Rectal smooth muscle tissue (tissue), 1 donor: Measurements from ENCODE around the gene PRKCZ.
A peak's percentile ranks its signal among the peaks of the same experiment; 100 is the strongest.

ENCODE experiments used
- H3K27ac ChIP-seq: one replicate; pipeline ENCODE4 v1.7.0; 2013; ENCODE audit warnings: low read depth, low read length, inconsistent platforms
- H3K27me3 ChIP-seq: one replicate; pipeline ENCODE4 v1.7.0; 2013; ENCODE audit warnings: low read length; ENCODE audit not compliant: control insufficient read depth, insufficient read depth
- H3K36me3 ChIP-seq: one replicate; pipeline ENCODE4 v1.7.0; 2013; ENCODE audit warnings: low read length; ENCODE audit not compliant: control insufficient read depth, insufficient read depth
- H3K4me1 ChIP-seq: one replicate; pipeline ENCODE4 v1.7.0; 2013; ENCODE audit warnings: low read length; ENCODE audit not compliant: control insufficient read depth, insufficient read depth
- H3K4me3 ChIP-seq: one replicate; pipeline ENCODE4 v1.7.0; 2013; ENCODE audit warnings: low read length
- H3K9ac ChIP-seq: one replicate; pipeline ENCODE4 v1.7.0; 2013; ENCODE audit warnings: low read length

Gene PRKCZ

DNA sequence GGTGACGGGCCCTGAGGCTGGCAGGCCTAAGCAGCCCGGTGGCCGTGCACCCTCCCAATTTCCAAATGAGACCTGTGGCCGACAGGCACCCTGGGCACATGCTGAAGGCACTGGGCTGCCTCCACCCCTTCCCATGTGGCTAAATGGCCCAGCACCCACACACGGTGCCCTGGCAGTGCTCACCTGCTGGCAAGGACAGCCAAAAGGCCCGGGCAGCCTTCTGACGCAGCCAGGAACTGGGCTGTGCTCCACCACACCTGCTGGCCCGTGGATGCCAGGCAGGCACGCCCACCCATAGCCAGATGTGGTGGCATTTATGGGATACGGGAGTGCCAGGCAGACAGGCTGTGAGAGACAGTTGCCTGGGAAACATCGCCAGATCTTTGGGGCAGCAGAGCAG, 148.4 kb downstream of the PRKCZ start:
- no peak overlapping the region for H3K9ac ChIP-seq
- peak overlapping the region; percentile 72 for H3K27ac ChIP-seq
- H3K27me3 ChIP-seq = no peaks in the 10 kb centered on the region
- H3K4me3 ChIP-seq = peak overlapping the region; percentile 22
- peaks cover 16% of the 10 kb centered on the region for H3K4me1 ChIP-seq
- H3K36me3 ChIP-seq = no peaks in the 10 kb centered on the region

DNA sequence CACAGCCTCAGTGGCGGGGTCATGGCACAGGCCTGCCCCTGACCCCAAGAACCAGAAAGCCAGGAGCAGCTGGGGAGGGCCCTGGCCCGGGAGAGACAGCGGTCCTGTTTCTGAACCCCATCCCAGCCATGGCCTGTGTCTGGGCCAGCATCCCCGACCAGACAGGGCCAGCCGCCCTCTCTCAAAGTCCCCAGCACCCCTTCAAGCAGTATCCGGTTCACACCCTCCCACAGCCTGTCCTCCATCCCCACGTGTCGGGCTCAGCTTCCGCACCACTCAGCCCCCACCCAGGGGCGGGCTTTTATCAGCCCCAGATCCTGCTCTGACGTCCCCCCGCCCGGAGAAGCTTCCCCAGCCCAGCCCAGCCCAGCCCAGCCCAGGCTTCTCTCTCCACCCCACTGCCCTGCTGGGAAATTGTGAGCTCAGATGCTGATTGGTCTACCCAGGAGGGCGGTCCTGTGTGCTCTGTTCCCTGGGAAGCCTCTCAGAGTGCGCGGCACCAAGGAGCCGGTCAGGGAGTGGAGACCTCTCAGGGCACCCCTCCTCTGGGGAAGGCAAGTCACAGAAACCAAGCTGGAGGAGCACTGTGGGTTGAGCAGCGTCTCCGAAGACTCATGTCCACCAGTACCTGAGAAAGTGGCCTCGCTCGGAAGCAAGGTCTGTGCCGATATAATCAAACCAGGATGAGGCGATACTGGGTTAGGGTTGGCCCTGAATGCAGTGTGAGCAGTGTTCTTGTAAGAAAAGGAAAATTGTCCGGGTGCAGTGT, 149.0 kb downstream of the PRKCZ start:
- H3K36me3 ChIP-seq = no peaks in the 10 kb centered on the region
- peaks cover 17% of the 10 kb centered on the region for H3K4me1 ChIP-seq
- H3K27ac ChIP-seq = peak overlapping the region; percentile 72
- peak overlapping the region; percentile 20 for H3K9ac ChIP-seq
- H3K27me3 ChIP-seq = no peaks in the 10 kb centered on the region
- H3K4me3 ChIP-seq = peak overlapping the region; percentile 67

DNA sequence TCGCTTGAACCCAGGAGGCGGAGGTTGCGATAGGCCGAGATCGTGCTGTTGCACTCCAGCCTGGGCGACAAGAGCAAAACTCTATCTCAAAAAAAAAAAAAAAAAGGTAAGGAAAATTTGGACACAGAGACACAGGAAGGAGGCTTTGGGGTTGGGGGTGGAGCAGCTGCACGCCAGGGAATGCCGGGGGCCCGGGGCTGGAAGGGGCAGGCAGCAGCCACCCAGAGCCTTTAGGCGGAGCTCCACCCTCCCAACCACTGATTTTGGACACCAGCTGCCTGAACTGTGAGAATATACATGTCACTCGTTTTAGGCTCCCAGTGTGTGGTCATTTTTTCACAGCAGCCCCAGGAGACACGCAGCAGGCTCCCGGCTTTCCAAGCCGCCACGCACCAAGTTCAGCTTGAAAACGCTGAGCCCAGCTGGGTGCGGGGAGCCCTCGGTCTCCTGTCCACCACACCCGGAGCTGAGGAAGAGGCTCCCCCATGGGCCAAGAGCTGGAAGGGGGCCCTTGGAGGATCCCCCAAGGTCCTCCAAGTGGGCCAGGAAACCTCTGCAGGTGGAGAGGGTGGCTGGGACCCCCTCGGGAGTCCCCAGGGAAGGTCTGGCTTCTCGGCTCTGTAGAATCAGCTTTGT, 150.2 kb downstream of the PRKCZ start:
- Histone ChIP-seq H3K27me3 (no peaks in the 10 kb centered on the region), H3K36me3 (no peaks in the 10 kb centered on the region), H3K9ac (no peak overlapping the region), H3K4me1 (peaks cover 14% of the 10 kb centered on the region), H3K27ac (no peak overlapping the region), H3K4me3 (no peak overlapping the region)

DNA sequence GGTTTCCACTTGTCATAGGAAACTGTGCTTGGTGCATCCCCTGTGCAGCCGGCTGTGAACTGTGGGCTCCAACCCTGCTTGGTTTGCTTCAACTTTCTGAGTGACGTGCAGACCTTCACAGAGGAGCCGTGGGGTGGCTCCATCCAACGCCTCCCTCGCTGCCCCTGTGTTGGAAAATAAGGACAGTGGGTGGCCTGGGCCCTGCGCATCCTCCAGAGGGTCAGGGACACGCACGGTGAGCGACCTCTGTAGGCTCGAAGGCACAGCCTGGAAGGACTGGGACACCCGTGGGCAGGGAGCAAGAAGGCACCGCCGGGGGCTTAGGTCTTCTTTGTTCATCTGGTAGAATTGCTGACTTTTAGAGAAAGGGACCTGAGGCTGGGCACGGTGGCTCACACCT, 150.9 kb downstream of the PRKCZ start:
- Histone ChIP-seq H3K4me1 (peaks cover 20% of the 10 kb centered on the region), H3K36me3 (no peaks in the 10 kb centered on the region), H3K27me3 (no peaks in the 10 kb centered on the region), H3K27ac (no peak overlapping the region), H3K4me3 (no peak overlapping the region), H3K9ac (no peak overlapping the region)

DNA sequence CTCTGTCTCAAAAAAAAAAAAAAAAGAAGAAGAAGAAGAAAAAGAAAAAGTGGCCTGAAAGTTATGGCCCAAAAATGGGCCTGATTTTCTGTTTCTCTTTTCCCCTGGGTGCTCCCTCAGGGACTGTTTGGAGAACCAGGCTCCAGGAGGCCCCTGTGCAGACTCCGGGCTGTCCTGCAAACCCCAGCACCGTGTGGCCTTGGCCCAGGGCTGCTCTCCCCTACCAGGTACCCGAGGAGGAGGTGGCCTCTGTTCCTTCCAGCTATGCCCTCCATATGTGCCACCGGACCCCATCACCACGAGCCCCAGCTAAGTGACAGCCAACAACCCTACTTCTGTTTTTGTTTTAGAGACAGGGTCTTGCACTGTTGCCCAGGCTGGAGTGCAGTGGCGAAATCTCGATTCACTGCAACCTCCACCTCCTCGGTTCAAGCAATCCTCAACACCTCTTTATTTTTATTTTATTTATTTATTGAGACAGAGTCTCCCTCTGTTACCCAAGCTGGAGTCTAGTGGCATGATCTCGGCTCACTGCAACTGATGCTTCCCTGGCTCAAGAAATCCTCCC, 151.9 kb downstream of the PRKCZ start:
- H3K4me3 ChIP-seq = no peak overlapping the region
- peaks cover 24% of the 10 kb centered on the region for H3K4me1 ChIP-seq
- no peak overlapping the region for H3K27ac ChIP-seq
- H3K27me3 ChIP-seq = no peaks in the 10 kb centered on the region
- no peak overlapping the region for H3K9ac ChIP-seq
- no peaks in the 10 kb centered on the region for H3K36me3 ChIP-seq

DNA sequence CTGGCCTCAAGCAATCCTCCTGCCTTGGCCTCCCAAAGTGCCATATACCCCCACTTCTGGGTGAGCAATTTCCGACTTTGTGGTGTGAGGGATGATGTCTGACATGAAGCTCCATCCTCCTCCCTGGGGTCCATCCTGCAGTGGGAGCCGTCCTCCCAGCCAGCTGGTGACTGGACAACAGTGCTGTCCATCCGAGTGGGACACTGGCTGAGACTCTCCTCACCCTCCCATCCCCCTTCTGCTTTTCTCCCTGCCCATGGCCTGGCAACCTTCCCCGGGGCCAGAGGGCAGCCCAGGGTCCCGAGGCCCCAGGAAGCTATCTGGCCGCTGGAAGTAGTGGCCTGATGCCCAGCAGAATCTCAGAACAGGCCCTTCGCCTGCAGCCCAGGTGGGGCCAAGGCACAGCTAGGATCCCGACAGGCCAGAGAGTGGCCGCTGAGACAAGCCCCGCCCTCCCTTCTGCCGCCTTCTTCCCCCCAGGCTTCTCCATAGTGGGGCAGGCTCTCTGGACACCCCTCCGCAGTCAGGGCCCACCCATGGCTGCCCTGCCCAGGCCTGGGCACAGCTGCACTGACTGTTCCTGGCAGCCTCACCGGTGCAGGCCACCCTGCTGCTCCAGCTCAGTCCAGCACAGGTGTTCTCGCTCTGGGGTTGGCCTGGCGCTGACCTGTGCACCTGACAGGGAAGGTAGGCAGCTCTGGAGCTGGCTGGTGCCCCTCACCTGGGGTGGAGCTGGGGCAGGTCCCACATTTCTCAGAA, 152.8 kb downstream of the PRKCZ start:
- Histone ChIP-seq H3K27ac (no peak overlapping the region), H3K36me3 (no peaks in the 10 kb centered on the region), H3K9ac (no peak overlapping the region), H3K4me3 (no peak overlapping the region), H3K4me1 (peaks cover 33% of the 10 kb centered on the region), H3K27me3 (no peaks in the 10 kb centered on the region)

DNA sequence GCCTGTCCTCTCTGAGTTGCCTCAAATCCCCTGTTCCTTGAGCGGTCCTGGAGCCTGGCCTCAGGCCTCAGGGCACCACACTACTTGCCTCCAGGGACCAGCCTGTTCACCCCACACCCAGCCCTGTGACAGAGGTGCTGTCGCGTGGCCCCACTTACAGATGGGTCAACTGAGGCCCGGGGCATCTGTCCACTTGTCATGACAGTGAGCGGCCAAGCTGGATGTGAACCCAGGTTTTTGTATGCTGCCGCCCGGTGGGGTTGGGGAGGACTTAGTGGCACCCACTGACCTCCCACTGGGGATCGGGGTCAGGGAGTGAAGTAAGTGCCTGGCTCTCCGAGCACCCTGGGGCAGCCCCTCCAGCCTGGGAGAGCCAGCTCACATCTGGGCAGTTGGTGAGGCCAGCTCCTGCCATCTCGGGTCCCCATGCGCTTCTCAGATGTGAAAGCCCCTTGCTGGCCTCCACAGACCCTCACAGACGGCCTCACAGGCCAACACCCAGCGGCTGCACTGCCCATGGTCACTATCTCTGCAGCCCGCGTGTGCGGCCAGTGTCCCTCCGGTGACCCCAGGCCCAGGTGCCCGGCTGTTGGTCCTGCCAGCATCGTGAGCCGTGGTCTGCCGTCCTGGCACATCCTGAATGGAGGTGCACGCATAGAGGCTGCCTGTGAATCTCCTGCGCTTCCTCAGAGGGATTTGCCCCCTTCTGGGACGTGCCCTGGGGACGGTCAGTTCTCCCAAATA, 153.6 kb downstream of the PRKCZ start:
- peak overlapping the region; percentile 78 for H3K27ac ChIP-seq
- H3K27me3 ChIP-seq = no peaks in the 10 kb centered on the region
- peak overlapping the region; percentile 76 for H3K4me3 ChIP-seq
- H3K9ac ChIP-seq = no peak overlapping the region
- H3K36me3 ChIP-seq = no peaks in the 10 kb centered on the region
- peaks cover 38% of the 10 kb centered on the region for H3K4me1 ChIP-seq

DNA sequence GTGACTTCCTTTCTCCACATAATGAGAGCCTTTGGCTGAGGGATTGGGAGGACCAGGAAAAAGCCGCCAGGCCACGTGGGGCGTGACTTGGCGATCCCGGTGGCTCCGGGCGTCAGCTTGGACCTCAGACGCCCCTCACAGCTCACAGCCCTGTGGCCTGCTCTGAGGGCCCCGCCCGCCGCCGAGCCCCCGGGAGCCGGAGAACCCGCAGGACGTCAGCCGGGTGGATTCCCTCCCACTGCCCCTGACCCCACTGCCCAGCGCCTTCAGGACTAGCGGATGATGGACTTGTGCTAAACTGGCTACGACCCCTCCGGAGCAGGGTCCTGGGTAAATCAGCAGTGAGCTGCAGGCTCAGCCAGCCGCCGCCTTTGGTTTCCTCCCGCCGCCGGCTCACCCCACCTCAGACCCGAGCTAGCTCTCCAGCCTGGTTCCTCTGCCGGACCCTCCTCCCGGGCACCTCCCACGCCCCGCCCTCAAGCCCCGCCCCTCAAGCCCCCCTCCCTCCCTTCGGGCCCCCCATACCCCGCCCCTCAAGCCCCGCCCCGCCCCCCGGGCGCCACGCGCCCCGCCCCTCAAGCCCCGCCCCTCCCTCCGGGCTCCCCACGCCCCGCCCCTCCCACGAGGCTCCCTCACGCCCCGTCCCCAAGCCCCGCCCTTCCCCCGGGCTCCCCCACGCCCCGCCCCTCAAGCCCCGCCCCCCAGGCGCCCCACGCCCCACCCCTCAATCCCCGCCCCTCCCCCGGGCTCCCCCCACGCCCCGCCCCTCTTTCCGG, 154.4 kb downstream of the PRKCZ start:
- Histone ChIP-seq H3K27me3 (no peaks in the 10 kb centered on the region), H3K4me3 (peak overlapping the region; percentile 76)

DNA sequence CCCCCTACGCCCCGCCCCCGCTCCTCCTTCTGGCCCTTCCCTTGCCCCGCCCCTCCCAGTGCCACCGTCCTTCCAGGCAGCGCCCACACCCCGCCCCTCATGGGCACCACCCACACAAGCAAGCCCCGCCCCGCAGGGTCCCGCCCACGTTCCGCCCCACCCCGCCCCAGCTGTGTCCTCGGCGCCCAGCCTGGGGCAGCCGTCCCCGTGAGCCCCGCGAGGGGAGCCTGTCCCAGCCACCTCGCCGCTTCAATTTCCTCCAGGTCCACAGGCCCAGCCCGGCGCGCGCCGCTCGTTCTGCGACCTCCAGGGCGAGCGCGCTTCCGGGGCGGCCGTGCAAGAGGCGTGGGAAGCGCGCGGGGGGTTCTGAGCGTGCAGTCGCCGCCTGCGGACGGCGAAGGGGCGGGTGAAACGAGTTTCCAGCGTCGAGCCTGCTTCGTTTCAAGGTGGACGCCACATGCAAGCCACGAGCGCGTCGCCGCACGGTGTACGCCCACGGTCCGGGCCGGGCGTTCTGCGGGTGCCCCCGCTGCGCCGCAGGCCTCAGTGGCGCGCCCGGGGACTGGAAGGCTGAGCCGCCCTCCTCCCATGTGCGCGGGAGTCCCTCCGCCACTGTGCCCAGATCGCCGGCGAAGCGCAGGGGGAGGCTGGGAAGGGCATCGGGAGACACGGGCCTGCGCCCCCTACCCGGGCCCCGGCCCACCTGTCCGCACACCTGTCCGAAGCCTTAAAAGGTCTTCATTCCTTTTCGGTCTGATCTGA, 155.2 kb downstream of the PRKCZ start:
- H3K9ac ChIP-seq = peak overlapping the region; percentile 56
- H3K27ac ChIP-seq = peak overlapping the region; percentile 81
- no peaks in the 10 kb centered on the region for H3K36me3 ChIP-seq
- peak overlapping the region; percentile 65 for H3K4me3 ChIP-seq
- H3K4me1 ChIP-seq = peaks cover 33% of the 10 kb centered on the region
- H3K27me3 ChIP-seq = no peaks in the 10 kb centered on the region

More for the DNA sequence above, 154.4 kb downstream of the PRKCZ start:
- no peak overlapping the region for H3K9ac ChIP-seq
- H3K27ac ChIP-seq = peak overlapping the region; percentile 78
- peaks cover 34% of the 10 kb centered on the region for H3K4me1 ChIP-seq
- no peaks in the 10 kb centered on the region for H3K36me3 ChIP-seq

DNA sequence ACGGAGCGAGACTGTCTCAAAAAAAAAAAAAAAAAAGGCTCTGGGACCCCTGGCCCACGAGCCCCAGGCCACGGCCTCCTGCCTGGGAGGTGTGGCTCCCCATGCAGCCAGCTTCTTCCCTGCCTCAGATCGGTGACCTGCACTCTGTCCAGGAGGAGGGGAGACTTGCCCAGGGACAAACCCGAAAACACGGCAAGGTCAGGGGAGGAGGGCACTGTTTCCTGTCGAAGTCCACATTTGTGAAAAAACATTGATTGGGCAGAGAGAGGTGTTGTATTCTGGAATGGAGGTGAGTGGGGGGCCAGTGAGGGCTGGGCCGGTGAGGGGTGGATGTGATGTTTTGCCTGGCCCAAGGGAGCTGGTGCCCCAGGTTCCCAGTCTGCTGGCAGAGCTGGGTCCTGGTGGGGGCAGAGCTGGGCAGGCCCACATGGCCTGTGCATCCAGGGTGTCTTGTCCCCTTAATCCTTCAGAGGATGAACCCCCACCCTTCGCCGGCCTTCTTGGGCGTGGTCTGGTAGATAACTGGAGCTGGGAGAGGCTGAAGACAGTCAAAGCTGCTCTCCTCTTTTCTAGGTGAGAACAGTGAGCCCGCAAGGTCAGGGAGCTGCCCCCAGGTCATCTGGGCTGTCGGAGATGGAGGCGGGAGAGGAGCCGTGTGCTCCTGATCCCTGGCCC, 156.7 kb downstream of the PRKCZ start:
- H3K4me1 ChIP-seq = peaks cover 33% of the 10 kb centered on the region
- peak overlapping the region; percentile 29 for H3K4me3 ChIP-seq
- peak overlapping the region; percentile 91 for H3K27ac ChIP-seq
- H3K9ac ChIP-seq = no peak overlapping the region
- H3K27me3 ChIP-seq = no peaks in the 10 kb centered on the region
- no peaks in the 10 kb centered on the region for H3K36me3 ChIP-seq
